Fibroblast of the aortic adventitia (primary cell): ENCODE data around the gene SLC9A8. TPM values are rescaled to one million over a fixed set of nuclear protein-coding genes. Genes with fewer than 3 reads are reported as not detected.
A peak's percentile ranks its signal among the peaks of the same experiment; 100 is the strongest.

Experiments used
- DNase-seq: peaks from one replicate; pipeline ENCODE4 v3.0.0-alpha.2; 2010; ENCODE audit warnings: low read depth
- H3K4me3 ChIP-seq: 2 replicates; pipeline ENCODE4 v1.5.1; 2011; ENCODE audit warnings: low read depth, mild to moderate bottlenecking, control low read depth, low read length, moderate library complexity
- CTCF ChIP-seq: IDR thresholded peaks from 2 replicates; pipeline ENCODE4 v1.5.1; 2011; ENCODE audit warnings: mild to moderate bottlenecking, low read length, control low read depth, inconsistent platforms; ENCODE audit not compliant: insufficient read depth
- total RNA-seq: library from RNA; depleted of rRNA; stranded (reverse); fragments of >200 nt; gene quantifications from 2 replicates; pipeline ENCODE4 v1.2.3, GENCODE V29; 2012; ENCODE audit warnings: low replicate concordance

SLC9A8 gene
- total RNA-seq, 1 donor, result 10.5 TPM

- H3K4me3 ChIP-seq, result no peak overlapping the region
- no peak for DNase-seq
Measured at GRCh38 chr20:49784291-49784690, 28.3 kb upstream of the SLC9A8 start.

GRCh38 chr20:49785149-49785851 lies 27.3 kb upstream of the SLC9A8 start:
- no peak overlapping the region for H3K4me3 ChIP-seq
- no peak for TF ChIP-seq CTCF
- DNase-seq, result no peak

More at GRCh38 chr20:49784291-49784690, 28.3 kb upstream of the SLC9A8 start:
- TF ChIP-seq CTCF, result no peak

- no peak for DNase-seq
- no peak for TF ChIP-seq CTCF
- no peak overlapping the region for H3K4me3 ChIP-seq
Measured at GRCh38 chr20:49785852-49786175, 26.8 kb upstream of the SLC9A8 start.

GRCh38 chr20:49786196-49786595 lies 26.4 kb upstream of the SLC9A8 start:
- H3K4me3 ChIP-seq, result no peak overlapping the region
- no peak for TF ChIP-seq CTCF
- DNase-seq, result no peak

- no peak overlapping the region for H3K4me3 ChIP-seq
- TF ChIP-seq CTCF, result peak; percentile 67
- peak; percentile 47 for DNase-seq
Measured at GRCh38 chr20:49786668-49787370, 25.8 kb upstream of the SLC9A8 start.

GRCh38 chr20:49787371-49788357 lies 25.0 kb upstream of the SLC9A8 start:
- no peak for TF ChIP-seq CTCF
- no peak overlapping the region for H3K4me3 ChIP-seq

More at GRCh38 chr20:49787371-49788357, 25.0 kb upstream of the SLC9A8 start:
- no peak for DNase-seq
